ENCODE results near the gene LRRC8A. TPM values are rescaled to one million over a fixed set of nuclear protein-coding genes. Genes with fewer than 3 reads are reported as not detected.
A peak's percentile ranks its signal among the peaks of the same experiment; 100 is the strongest.

Gene LRRC8A
- total and polyA plus RNA-seq, 2 of the 13 experiments (the other 11 are each of a cell fraction or from before 2014, with no cell fraction given), result 16.1 to 40.6 TPM

GRCh38 chr9:128947527-128948301 lies 65.8 kb downstream of the LRRC8A start, which contains the start of the genes DOLK and NUP188 (continued):
- TF ChIP-seq ZNF205 (CRISPR knock-in tag; IDR thresholded peaks at IDR 0.05) (peak; percentile 58), ZNF18 (CRISPR knock-in tag; IDR thresholded peaks at IDR 0.05; ENCODE audit: insufficient replicate concordance) (no peak), PPARG (CRISPR knock-in tag; conservative IDR thresholded peaks at IDR 0.05) (peak; percentile 50; the same call in 1 of the 2 replicates), HOMEZ (CRISPR knock-in tag; IDR thresholded peaks at IDR 0.05; ENCODE audit: low read depth) (no peak), SIN3A (IDR thresholded peaks at IDR 0.05; ENCODE audit: borderline replicate concordance, low read depth, low read length) (peak; percentile 90), SPEN (CRISPR knock-in tag; IDR thresholded peaks at IDR 0.05; ENCODE audit: low read depth) (peak; percentile 89), ZNF839 (CRISPR knock-in tag; IDR thresholded peaks at IDR 0.05; ENCODE audit: borderline replicate concordance) (no peak), SRF (IDR thresholded peaks at IDR 0.05; ENCODE audit: low read depth, low read length) (0 out of 2 replicates have a peak, but pooled peaks have one; percentile 18), TCF7L2 (IDR thresholded peaks at IDR 0.05; ENCODE audit: low read depth, low read length) (no peak), ZNF234 (CRISPR knock-in tag; conservative IDR thresholded peaks at IDR 0.05) (no peak), KAT7 (CRISPR knock-in tag; IDR thresholded peaks at IDR 0.05; ENCODE audit: borderline replicate concordance) (peak; percentile 94; the same call in 1 of the 2 replicates), PHF8 (CRISPR knock-in tag; IDR thresholded peaks at IDR 0.05) (peak; percentile 90), CREB1 (IDR thresholded peaks at IDR 0.05) (peak; percentile 89), CREB1 (CRISPR knock-in tag; IDR thresholded peaks at IDR 0.05) (no peak), ZNF674 (CRISPR knock-in tag; IDR thresholded peaks at IDR 0.05; ENCODE audit: low read depth) (no peak), ZNF749 (CRISPR knock-in tag; IDR thresholded peaks at IDR 0.05; ENCODE audit: borderline replicate concordance) (no peak), BRF2 (CRISPR knock-in tag; IDR thresholded peaks at IDR 0.05) (no peak), RFXAP (CRISPR knock-in tag; IDR thresholded peaks at IDR 0.05; ENCODE audit: borderline replicate concordance) (peak; percentile 56; the same call in 1 of the 2 replicates), GTF2F1 (IDR thresholded peaks at IDR 0.05; ENCODE audit: low read length) (peak; percentile 83; the same call in 1 of the 2 replicates), BRCA1 (CRISPR knock-in tag; IDR thresholded peaks at IDR 0.05) (0 out of 2 replicates have a peak, but pooled peaks have one; percentile 63), ZSCAN5A (CRISPR knock-in tag; IDR thresholded peaks at IDR 0.05; ENCODE audit: borderline replicate concordance) (no peak), MTERF4 (CRISPR knock-in tag; IDR thresholded peaks at IDR 0.05) (no peak), ELF3 (CRISPR knock-in tag; IDR thresholded peaks at IDR 0.05) (0 out of 2 replicates have a peak, but pooled peaks have one; percentile 31), ZNF670 (CRISPR knock-in tag; IDR thresholded peaks at IDR 0.05; ENCODE audit: borderline replicate concordance) (peak; percentile 88)
